K562 (cell line): Measurements from ENCODE around the gene ABHD16B. TPM values are rescaled to one million over a fixed set of nuclear protein-coding genes. Genes with fewer than 3 reads are reported as not detected.
A peak's percentile ranks its signal among the peaks of the same experiment; 100 is the strongest.

Experiments used
- ILF3 ChIP-seq: fragments of 450-650 bp; IDR thresholded peaks from 2 replicates; pipeline ENCODE4 v1.6.1; 2018; ENCODE audit warnings: antibody characterized with exemption, mild to moderate bottlenecking, moderate library complexity, borderline replicate concordance
- MAZ ChIP-seq, 2 experiments: fragments of 450-650 bp in 1 of 2; sonication (generic) in 1 of 2; formaldehyde crosslinking; IDR thresholded peaks in 1 of 2; conservative IDR thresholded peaks in 1 of 2; 2 replicates each; pipeline versions ENCODE4 v1.4.0 to v1.5.0; 2020; ENCODE audit warnings: mild to moderate bottlenecking in 1 of 2, missing genetic modification reagents in 1 of 2
- MCM7 ChIP-seq, 2 experiments: fragments of 450-650 bp; IDR thresholded peaks; 2 replicates each; pipeline ENCODE4 v1.6.1; 2016 to 2018
- MTA3 ChIP-seq: fragments of 450-650 bp; formaldehyde crosslinking; IDR thresholded peaks from 2 replicates; pipeline ENCODE4 v1.6.1; 2017; ENCODE audit warnings: mild to moderate bottlenecking, borderline replicate concordance
- STAT5A ChIP-seq: IDR thresholded peaks from 2 replicates; pipeline ENCODE4 v1.6.1; 2012; ENCODE audit warnings: low read length, inconsistent platforms, borderline replicate concordance
- WHSC1 ChIP-seq: IDR thresholded peaks from one replicate; pipeline ENCODE4 v1.6.1; 2012; ENCODE audit warnings: low read length, control low read depth, inconsistent platforms
- ZBTB34 ChIP-seq: fragments of 250-450 bp; sonication (Bioruptor Pico); IDR thresholded peaks from 2 replicates; pipeline ENCODE4 v1.8.0; 2021; ENCODE audit warnings: mild to moderate bottlenecking, moderate library complexity
- ZNF551 ChIP-seq: fragments of 250-450 bp; sonication (Bioruptor Pico); IDR thresholded peaks from 2 replicates; pipeline ENCODE4 v1.5.0; 2021; ENCODE audit warnings: mild to moderate bottlenecking, moderate library complexity
- polyA plus RNA-seq, 8 experiments: library from polyadenylated mRNA; depleted of rRNA in 4 of 8; stranded (reverse) in 5 of 8; unstranded in 3 of 8; fragments of >200 nt; fragmentation: Nextera tagmentation in 2 of 8; fragmentation: Illumina TruSeq in 1 of 8; extraction: Ambion mirVana in 2 of 8; extraction: Trizol in 1 of 8; gene quantifications; 2 replicates each; pipeline versions ENCODE4 v1.2.1 to v1.2.3, GENCODE V29; 2011 to 2014; ENCODE audit warnings: inconsistent platforms in 1 of 8, missing spikeins in 1 of 8
- total RNA-seq, 7 experiments: library from RNA; depleted of rRNA in 6 of 7; stranded (reverse); fragments of >200 nt in 6 of 7; fragmentation: Illumina TruSeq in 2 of 7; extraction: Trizol in 2 of 7; gene quantifications; 2 replicates each; pipeline versions ENCODE4 v1.2.1 to v1.2.3, GENCODE V29; 2011 to 2021; ENCODE audit warnings: low replicate concordance in 1 of 7
- TF ChIP-seq, protein P1 (sequence below), 3 experiments: fragments of 200-800 bp in 1 of 3; sonication (Bioruptor generic) in 1 of 3; sonication (generic) in 1 of 3; formaldehyde crosslinking in 1 of 3; IDR thresholded peaks; 2 replicates each; pipeline versions ENCODE4 v1.6.1 to v1.8.0; 2016 to 2022; ENCODE audit warnings: mild to moderate bottlenecking in 2 of 3, missing compliant biosample characterization in 2 of 3, missing genetic modification characterization in 2 of 3, missing genetic modification reagents in 1 of 3

Gene ABHD16B
- total and polyA plus RNA-seq, 9 of the 15 experiments (the other 6 are each of a cell fraction or from before 2014, with no cell fraction given), result not detected

DNA sequence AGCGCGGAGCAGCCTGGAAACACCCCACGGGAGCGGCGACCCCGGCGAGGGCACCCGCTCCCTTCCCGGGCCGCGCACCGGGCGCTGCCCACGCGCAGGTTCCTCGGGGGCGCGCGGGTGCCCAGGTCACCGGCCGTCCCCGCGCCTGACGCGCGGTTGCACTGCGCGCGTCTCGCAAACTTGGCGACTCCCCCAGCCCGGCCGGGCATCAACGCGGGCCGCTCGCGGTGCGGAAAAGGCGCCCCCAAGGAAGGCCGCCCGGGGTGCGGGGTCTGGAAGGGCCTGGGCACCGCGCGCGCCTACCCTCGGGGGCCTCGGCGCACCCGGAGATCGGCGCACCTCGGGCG lies 29.7 kb upstream of the ABHD16B start (continued):
- TF ChIP-seq WHSC1, result no peak
- TF ChIP-seq MAZ (CRISPR knock-in tag; conservative IDR thresholded peaks at IDR 0.05 in 1 of 2, IDR thresholded peaks at IDR 0.05 in 1 of 2), result 0 out of 4 replicates have a peak, but pooled peaks of 1 of the 2 experiments have one; percentile 32
- TF ChIP-seq ZBTB34 (CRISPR knock-in tag), result no peak
- TF ChIP-seq STAT5A, result no peak
- no peak for TF ChIP-seq MCM7 (IDR thresholded peaks at IDR 0.05)
- no peak for TF ChIP-seq ILF3
- no peak for TF ChIP-seq ZNF551 (CRISPR knock-in tag)
- TF ChIP-seq MTA3, result 0 out of 2 replicates have a peak, but pooled peaks have one; percentile 12
- TF ChIP-seq, protein P1, sequence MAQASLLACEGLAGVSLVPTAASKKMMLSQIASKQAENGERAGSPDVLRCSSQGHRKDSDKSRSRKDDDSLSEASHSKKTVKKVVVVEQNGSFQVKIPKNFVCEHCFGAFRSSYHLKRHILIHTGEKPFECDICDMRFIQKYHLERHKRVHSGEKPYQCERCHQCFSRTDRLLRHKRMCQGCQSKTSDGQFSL (CRISPR knock-in tag; IDR thresholded peaks at IDR 0.05), result peak; percentile 52; the same call in 1 of the 2 replicates
- TF ChIP-seq, protein P1 (tag; IDR thresholded peaks at IDR 0.05), result no peak
- TF ChIP-seq, all 486 proteins: peak for 7
